HepG2 (cell line): ENCODE measurements around the gene ATP1A2. TPM values are rescaled to one million over a fixed set of nuclear protein-coding genes. Genes with fewer than 3 reads are reported as not detected.

Experiments
- ATAC-seq: fragments of 200-7000 bp; cut with Tn5 transposase; 3 replicates; pipeline ENCODE4 v1.9.1; 2020; ENCODE audit warnings: mild to moderate bottlenecking, moderate library complexity
- BruUV-seq: library from RNA; stranded (reverse); fragments of 400-500 nt; replicated peaks from 2 replicates; lab custom pipeline; 2021; lab: Mats Ljungman, UMichigan
- CTCF ChIA-PET: fragments of 300-600 bp; formaldehyde crosslinking; extraction: SDS; loops from one replicate; lab custom pipeline; 2021; ENCODE audit warnings: low total read pairs, inconsistent platforms, low intra/inter-chr PET ratio; lab: Yijun Ruan, JAX
- POLR2A ChIA-PET: fragments of 350-600 bp; sonication (Branson Sonifier 250); formaldehyde crosslinking; loops from one replicate; lab custom pipeline; 2020; ENCODE audit warnings: antibody characterized with exemption, inconsistent platforms; lab: Yijun Ruan, JAX
- DNase-seq: peaks from one replicate; pipeline ENCODE4 v3.0.0-alpha.2; 2015; ENCODE audit warnings: low spot score
- FAIRE-seq: peaks from 3 replicates; lab custom pipeline; 2011; peaks lifted over from hg19 to GRCh38; lab: Jason Lieb, UNC
- H2AFZ ChIP-seq: one replicate; pipeline ENCODE4 v1.6.1; 2011; ENCODE audit warnings: low read length, inconsistent platforms
- H3K27ac ChIP-seq: fragments of 300-600 bp; 3 replicates; pipeline ENCODE4 v1.8.0; 2011; ENCODE audit warnings: mixed run types, mild to moderate bottlenecking, mixed read lengths, low read length, inconsistent platforms; ENCODE audit not compliant: insufficient read depth; ENCODE audit errors: extremely low read length
- H3K27me3 ChIP-seq, 2 experiments: fragments of 200-600 bp in 1 of 2; 2 replicates in 1 of 2; 3 replicates in 1 of 2; pipeline versions ENCODE4 v1.6.0 to v1.8.0; 2011; ENCODE audit warnings: low read length in 2 of 2, mild to moderate bottlenecking in 2 of 2, moderate library complexity in 2 of 2, inconsistent platforms in 1 of 2; ENCODE audit not compliant: insufficient read depth in 2 of 2, control insufficient read depth in 1 of 2
- H3K36me3 ChIP-seq, 2 experiments: fragments of 200-600 bp in 1 of 2; replicated peaks in 1 of 2; 2 replicates in 1 of 2; 3 replicates in 1 of 2; pipeline versions ENCODE4 v1.5.1 to v1.8.0; 2011; ENCODE audit warnings: low read length in 2 of 2, inconsistent platforms in 1 of 2; ENCODE audit not compliant: insufficient read depth in 2 of 2, control insufficient read depth in 1 of 2
- H3K4me1 ChIP-seq: 2 replicates; pipeline ENCODE4 v1.5.1; 2012; ENCODE audit warnings: low read length, inconsistent platforms; ENCODE audit not compliant: insufficient read depth
- H3K4me2 ChIP-seq: 2 replicates; pipeline ENCODE4 v1.6.0; 2011; ENCODE audit warnings: low read depth, low read length, inconsistent platforms
- H3K4me3 ChIP-seq, 3 experiments: fragments of 200-600 bp in 1 of 3; sonication (generic), shearing (Covaris generic) in 1 of 3; replicated peaks in 1 of 3; 2 replicates each; pipeline ENCODE4 v1.5.1; 2011 to 2016; ENCODE audit warnings: low read length in 3 of 3, inconsistent platforms in 2 of 3, low read depth in 2 of 3, mild to moderate bottlenecking in 2 of 3, control low read depth in 1 of 3, mixed read lengths in 1 of 3; ENCODE audit not compliant: insufficient read depth in 1 of 3
- H3K79me2 ChIP-seq: one replicate; pipeline ENCODE4 v1.6.1; 2011; ENCODE audit warnings: low read length, inconsistent platforms; ENCODE audit not compliant: insufficient read depth
- H3K9ac ChIP-seq: 2 replicates; pipeline ENCODE4 v1.6.0; 2011; ENCODE audit warnings: mild to moderate bottlenecking, low read depth, low read length, inconsistent platforms; ENCODE audit not compliant: insufficient read depth
- H3K9me3 ChIP-seq: 2 replicates; pipeline ENCODE4 v1.5.1; 2012; ENCODE audit warnings: mild to moderate bottlenecking, low read length
- H4K20me1 ChIP-seq: 2 replicates; pipeline ENCODE4 v1.6.0; 2011; ENCODE audit warnings: inconsistent platforms, mild to moderate bottlenecking, low read length, moderate library complexity; ENCODE audit not compliant: insufficient read depth
- HNF4G ChIP-seq, 2 experiments: sonication (generic) in 1 of 2; formaldehyde crosslinking in 1 of 2; IDR thresholded peaks; 2 replicates each; pipeline versions ENCODE4 v1.4.0 to v1.6.1; 2011 to 2020; ENCODE audit warnings: borderline replicate concordance in 2 of 2, low read depth in 2 of 2, mild to moderate bottlenecking in 2 of 2, low read length in 1 of 2, missing genetic modification reagents in 1 of 2, moderate library complexity in 1 of 2
- MAFF ChIP-seq: IDR thresholded peaks from 2 replicates; pipeline ENCODE4 v1.6.1; 2011; ENCODE audit warnings: low read depth, low read length, improper control_type of control experiment
- PBX3 ChIP-seq: sonication (generic); formaldehyde crosslinking; IDR thresholded peaks from 2 replicates; pipeline ENCODE4 v1.8.1; 2023; ENCODE audit warnings: missing genetic modification reagents, inconsistent platforms, borderline replicate concordance
- TCF7L2 ChIP-seq: IDR thresholded peaks from 2 replicates; pipeline ENCODE4 v1.6.1; 2011; ENCODE audit warnings: mild to moderate bottlenecking, low read depth, low read length, moderate library complexity
- ZBTB40 ChIP-seq, 2 experiments: fragments of 450-650 bp in 1 of 2; sonication (generic) in 1 of 2; formaldehyde crosslinking in 1 of 2; IDR thresholded peaks; 2 replicates each; pipeline versions ENCODE4 v1.6.1 to v1.8.0; 2016 to 2022; ENCODE audit warnings: antibody characterized with exemption in 1 of 2, mild to moderate bottlenecking in 1 of 2, missing genetic modification reagents in 1 of 2
- ZFP1 ChIP-seq: IDR thresholded peaks from 2 replicates; pipeline ENCODE4 v1.6.1; 2016
- ZNF234 ChIP-seq: sonication (generic); formaldehyde crosslinking; conservative IDR thresholded peaks from 2 replicates; pipeline ENCODE4 v1.5.1; 2020; ENCODE audit warnings: mild to moderate bottlenecking, missing genetic modification reagents
- ZNF281 ChIP-seq: sonication (generic); formaldehyde crosslinking; IDR thresholded peaks from 2 replicates; pipeline ENCODE4 v1.4.0; 2020; ENCODE audit warnings: missing genetic modification reagents, borderline replicate concordance
- ZNF431 ChIP-seq: sonication (generic); formaldehyde crosslinking; IDR thresholded peaks from 2 replicates; pipeline ENCODE4 v1.9.0; 2022; ENCODE audit warnings: missing genetic modification reagents, low read depth, mild to moderate bottlenecking, borderline replicate concordance
- WGBS: methylation state at CpG from one replicate; pipeline ENCODE4 v1.1.6; 2017; ENCODE audit warnings: low lambda C conversion rate; 5-methylcytosine and 5-hydroxymethylcytosine counted together
- in situ Hi-C: cut with HindIII; loops from 2 replicates; pipeline ENCODE4 v1.10.0; 2017; ENCODE audit warnings: low pct_unique_long_range_greater_than_20kb; ENCODE audit not compliant: extremely low pct_ligation_motif_present
- intact Hi-C: fragments of 100-400 bp; cut with micrococcal nuclease; formaldehyde crosslinking; loops from one replicate; pipeline ENCODE4 v1.10.0; 2022; ENCODE audit not compliant: unreplicated experiment
- polyA plus RNA-seq, 8 experiments: library from polyadenylated mRNA; depleted of rRNA in 3 of 8; stranded (reverse) in 7 of 8; unstranded in 1 of 8; fragments of >200 nt; fragmentation: Illumina TruSeq in 4 of 8; extraction: Trizol in 4 of 8; gene quantifications; 2 replicates each; pipeline versions ENCODE4 v1.2.1 to v1.2.3, GENCODE V29; 2011 to 2016; ENCODE audit warnings: low read depth in 4 of 8, missing spikeins in 1 of 8, mixed read lengths in 1 of 8; ENCODE audit not compliant: insufficient read depth in 1 of 8
- total RNA-seq, 5 experiments: library from RNA; depleted of rRNA; stranded (reverse); fragments of >200 nt; fragmentation: Illumina TruSeq; extraction: Trizol; gene quantifications; 2 replicates each; pipeline ENCODE4 v1.2.3, GENCODE V29; 2016; ENCODE audit warnings: low read depth in 1 of 5

The ATP1A2 gene
- total and polyA plus RNA-seq, 2 of the 13 experiments (the other 11 are each of a cell fraction or from before 2014, with no cell fraction given), result 0.16 TPM; not detected in 1

GRCh38 chr1:160094291-160094625 is 21.3 kb upstream of the ATP1A2 start (continued):
- no peak for TF ChIP-seq ZBTB40 (IDR thresholded peaks at IDR 0.05)
- no peak for TF ChIP-seq ZBTB40 (CRISPR knock-in tag; IDR thresholded peaks at IDR 0.05)
- no peak for TF ChIP-seq MAFF

GRCh38 chr1:160094806-160095205 is 20.8 kb upstream of the ATP1A2 start:
- Histone ChIP-seq H3K27ac (no peak overlapping the region), H3K4me3 (no peak overlapping the region), H2AFZ (no peak overlapping the region), H3K79me2 (peaks cover 18% of the 10 kb centered on the region), H3K27me3 (no peaks in the 10 kb centered on the region), H3K9ac (no peak overlapping the region), H3K36me3 (peaks cover 10 to 13% of the 10 kb centered on the region in 2 experiments; a peak in 4 of 5 replicates), H4K20me1 (no peaks in the 10 kb centered on the region), H3K4me2 (no peak overlapping the region), H3K9me3 (no peaks in the 10 kb centered on the region), H3K4me1 (peaks cover 51% of the 10 kb centered on the region)
- BruUV-seq, result no TSS peak
- CTCF ChIA-PET, result no interaction called here
- in situ Hi-C loops, result no loop called here
- intact Hi-C loops, result no loop called here
- no CpG with 5 or more reads among the region's 14 CpGs for WGBS
- POLR2A ChIA-PET, result no interaction called here
- DNase-seq (no peak), FAIRE-seq (no peak), ATAC-seq (no peak)
- no peak for TF ChIP-seq ZNF281 (CRISPR knock-in tag)
- no peak for TF ChIP-seq ZNF234 (CRISPR knock-in tag)
- no peak for TF ChIP-seq ZFP1 (CRISPR knock-in tag)
- no peak for TF ChIP-seq PBX3 (CRISPR knock-in tag)
- no peak for TF ChIP-seq TCF7L2
- no peak for TF ChIP-seq ZNF431 (CRISPR knock-in tag)
- no peak for TF ChIP-seq HNF4G (IDR thresholded peaks at IDR 0.05; ENCODE audit: borderline replicate concordance, low read depth, low read length)
- TF ChIP-seq HNF4G (CRISPR knock-in tag; IDR thresholded peaks at IDR 0.05; ENCODE audit: borderline replicate concordance, low read depth), result no peak
